Measurements from ENCODE around the gene WDR62.
"Not testable (repeated sequence)": the region's sequence is repeated elsewhere in the genome, so short reads cannot be mapped to it uniquely, and the experiment has no call there.

The WDR62 gene

GRCh38 chr19:36106991-36107390 is 52.3 kb downstream of the WDR62 start:
- in situ Hi-C loops (cut with MboI; ENCODE audit: low sequenced_read_pairs): no loop called here

GRCh38 chr19:36108684-36109083 is 54.0 kb downstream of the WDR62 start:
- in situ Hi-C loops (cut with MboI; ENCODE audit: low sequenced_read_pairs): no loop called here

GRCh38 chr19:36110487-36111199 is 55.9 kb downstream of the WDR62 start, which contains the start of gene OVOL3:
Gene OVOL3 (plus strand): TSS chr19:36111143. CDS start chr19:36111203, 60 bp downstream.
- in situ Hi-C loops (cut with MboI; ENCODE audit: low sequenced_read_pairs): no loop called here

- in situ Hi-C loops (cut with MboI; ENCODE audit: low sequenced_read_pairs): no loop called here
These were observed 56.5 kb downstream of the WDR62 start for GRCh38 chr19:36111200-36111539.

GRCh38 chr19:36112678-36113077 is 58.0 kb downstream of the WDR62 start:
- in situ Hi-C loops (cut with MboI; ENCODE audit: low sequenced_read_pairs): no loop called here

GRCh38 chr19:36113425-36113824 is 58.7 kb downstream of the WDR62 start:
- in situ Hi-C loops (cut with MboI; ENCODE audit: low sequenced_read_pairs): no loop called here

GRCh38 chr19:36113894-36114720 is 59.4 kb downstream of the WDR62 start:
- in situ Hi-C loops (cut with MboI; ENCODE audit: low sequenced_read_pairs): no loop called here

GRCh38 chr19:36114721-36115452 is 60.2 kb downstream of the WDR62 start, which contains the start of gene POLR2I:
Gene POLR2I (minus strand): TSS chr19:36114875. CDS start chr19:36114856, 19 bp downstream.
- in situ Hi-C loops (cut with MboI; ENCODE audit: low sequenced_read_pairs): no loop called here

GRCh38 chr19:36115453-36116343 is 61.0 kb downstream of the WDR62 start, which contains the start of gene TBCB:
Gene TBCB (plus strand): TSS chr19:36115468. CDS start chr19:36115561, 93 bp downstream.
- in situ Hi-C loops (cut with MboI; ENCODE audit: low sequenced_read_pairs): no loop called here

GRCh38 chr19:36116344-36116637 is 61.6 kb downstream of the WDR62 start:
- in situ Hi-C loops (cut with MboI; ENCODE audit: low sequenced_read_pairs): no loop called here

GRCh38 chr19:36120092-36120983 is 65.6 kb downstream of the WDR62 start:
- in situ Hi-C loops (cut with MboI; ENCODE audit: low sequenced_read_pairs): no loop called here

- in situ Hi-C loops (cut with MboI; ENCODE audit: low sequenced_read_pairs): no loop called here
These were observed 66.3 kb downstream of the WDR62 start for GRCh38 chr19:36120984-36121358.

- in situ Hi-C loops (cut with MboI; ENCODE audit: low sequenced_read_pairs): no loop called here
These were observed 66.9 kb downstream of the WDR62 start for GRCh38 chr19:36121486-36122124.

GRCh38 chr19:36125557-36125956 is 70.9 kb downstream of the WDR62 start:
- in situ Hi-C loops (cut with MboI; ENCODE audit: low sequenced_read_pairs): no loop called here

GRCh38 chr19:36128392-36128736 is 73.7 kb downstream of the WDR62 start:
- in situ Hi-C loops (cut with MboI; ENCODE audit: low sequenced_read_pairs): no loop called here

- in situ Hi-C loops (cut with MboI; ENCODE audit: low sequenced_read_pairs): not testable (repeated sequence)
These were observed 76.5 kb downstream of the WDR62 start for GRCh38 chr19:36131221-36131620.

- in situ Hi-C loops (cut with MboI; ENCODE audit: low sequenced_read_pairs): not testable (repeated sequence)
These were observed 80.2 kb downstream of the WDR62 start for GRCh38 chr19:36134867-36135266.

- in situ Hi-C loops (cut with MboI; ENCODE audit: low sequenced_read_pairs): no loop called here
These were observed 82.4 kb downstream of the WDR62 start for GRCh38 chr19:36136964-36137686.

GRCh38 chr19:36139120-36139472 is 84.4 kb downstream of the WDR62 start:
- in situ Hi-C loops (cut with MboI; ENCODE audit: low sequenced_read_pairs): no loop called here

Data from HL-60/S4 treated with phorbol 12-myristate 13-acetate at 8.2 ng/mL for 4 days and 3 days (cell line).